Neural cell (in vitro differentiated cells): ENCODE results near the gene LLGL2. TPM values are rescaled to one million over a fixed set of nuclear protein-coding genes. Genes with fewer than 3 reads are reported as not detected.

ENCODE experiments used
- H2AFZ ChIP-seq: fragments of 200-600, 300-800 bp; sonication (generic), shearing (Covaris generic); 2 replicates; pipeline ENCODE4 v1.6.0; 2014; ENCODE audit warnings: low read depth, mild to moderate bottlenecking, antibody characterized with exemption, low read length, moderate library complexity
- H3F3A ChIP-seq: fragments of 200-600 bp; shearing (Covaris generic); 2 replicates; pipeline ENCODE4 v1.6.1; 2016; ENCODE audit warnings: mild to moderate bottlenecking, moderate library complexity, mixed read lengths, antibody characterized with exemption, low read length; ENCODE audit not compliant: insufficient read depth, poor library complexity, severe bottlenecking
- H3K27ac ChIP-seq: fragments of 200-600, 300-800 bp; sonication (generic), shearing (Covaris generic); 2 replicates; pipeline ENCODE4 v1.5.1; 2014; ENCODE audit warnings: mild to moderate bottlenecking, low read length, moderate library complexity
- H3K27me3 ChIP-seq: fragments of 300-800, 200-600 bp; sonication (generic), shearing (Covaris generic); 2 replicates; pipeline ENCODE4 v1.6.0; 2014; ENCODE audit warnings: mild to moderate bottlenecking, low read depth, low read length, moderate library complexity; ENCODE audit not compliant: insufficient read depth
- H3K36me3 ChIP-seq: fragments of 300-800, 200-600 bp; sonication (generic), shearing (Covaris generic); 2 replicates; pipeline ENCODE4 v1.5.1; 2014; ENCODE audit warnings: mild to moderate bottlenecking, antibody characterized with exemption, low read length, moderate library complexity; ENCODE audit not compliant: insufficient read depth
- H3K4me2 ChIP-seq: fragments of 300-800, 200-600 bp; sonication (generic), shearing (Covaris generic); 2 replicates; pipeline ENCODE4 v1.6.0; 2014; ENCODE audit warnings: mild to moderate bottlenecking, low read length
- H3K4me3 ChIP-seq: fragments of 300-800, 200-600 bp; sonication (generic), shearing (Covaris generic); 2 replicates; pipeline ENCODE4 v1.5.1; 2014; ENCODE audit warnings: mild to moderate bottlenecking, low read length, moderate library complexity
- H3K79me2 ChIP-seq: fragments of 200-600 bp; shearing (Covaris generic); replicated peaks from 2 replicates; pipeline ENCODE4 v1.6.0; 2014; ENCODE audit warnings: mild to moderate bottlenecking, low read length, moderate library complexity; ENCODE audit not compliant: insufficient read depth
- H3K9ac ChIP-seq: fragments of 300-800, 200-600 bp; sonication (generic), shearing (Covaris generic); 2 replicates; pipeline ENCODE4 v1.6.1; 2016; ENCODE audit warnings: mild to moderate bottlenecking, low read length, mixed read lengths
- H3K9me2 ChIP-seq: fragments of 200-600 bp; shearing (Covaris generic); 2 replicates; pipeline ENCODE4 v1.6.1; 2016; ENCODE audit warnings: mild to moderate bottlenecking, low read length, mixed read lengths; ENCODE audit not compliant: insufficient read depth
- H3K9me3 ChIP-seq: fragments of 200-600, 300-800 bp; sonication (generic), shearing (Covaris generic); 2 replicates; pipeline ENCODE4 v1.6.1; 2016; ENCODE audit warnings: mild to moderate bottlenecking, mixed run types, low read length, moderate library complexity, mixed read lengths
- H4K20me1 ChIP-seq: fragments of 200-600 bp; shearing (Covaris generic); 2 replicates; pipeline ENCODE4 v1.6.1; 2016; ENCODE audit warnings: mild to moderate bottlenecking, mixed run types; ENCODE audit not compliant: insufficient read depth
- EP300 ChIP-seq: fragments of 450-650 bp; conservative IDR thresholded peaks from 2 replicates; pipeline ENCODE4 v1.6.1; 2014; ENCODE audit warnings: antibody characterized with exemption, mild to moderate bottlenecking, moderate library complexity; ENCODE audit not compliant: poor library complexity, severe bottlenecking
- EZH2 ChIP-seq: fragments of 200-600, 300-800 bp; shearing (Covaris generic), sonication (generic); IDR thresholded peaks from 2 replicates; pipeline ENCODE4 v1.6.1; 2014; ENCODE audit warnings: antibody characterized with exemption, low read length, borderline replicate concordance, mild to moderate bottlenecking; ENCODE audit not compliant: insufficient read depth, poor library complexity, severe bottlenecking
- MXI1 ChIP-seq: fragments of 450-650 bp; conservative IDR thresholded peaks from 2 replicates; pipeline ENCODE4 v1.6.1; 2014; ENCODE audit warnings: antibody characterized with exemption, mild to moderate bottlenecking; ENCODE audit not compliant: poor library complexity, severe bottlenecking
- POLR2AphosphoS5 ChIP-seq: IDR thresholded peaks from 2 replicates; pipeline ENCODE4 v1.6.1; 2012
- RAD21 ChIP-seq: fragments of 450-650 bp; conservative IDR thresholded peaks from 2 replicates; pipeline ENCODE4 v1.6.1; 2014; ENCODE audit warnings: antibody characterized with exemption, mild to moderate bottlenecking, moderate library complexity
- SMC3 ChIP-seq: fragments of 450-650 bp; conservative IDR thresholded peaks from 2 replicates; pipeline ENCODE4 v1.6.1; 2014; ENCODE audit warnings: antibody characterized with exemption, mild to moderate bottlenecking, moderate library complexity; ENCODE audit not compliant: poor library complexity
- TAF1 ChIP-seq: IDR thresholded peaks from 2 replicates; pipeline ENCODE4 v1.6.1; 2012; ENCODE audit warnings: low read depth
- polyA plus RNA-seq: library from polyadenylated mRNA; depleted of rRNA; stranded (reverse); fragments of >200 nt; gene quantifications from 2 replicates; pipeline ENCODE4 v1.2.3, GENCODE V29; 2014
- TF ChIP-seq, protein P1 (sequence below): fragments of 450-650 bp; IDR thresholded peaks from 2 replicates; pipeline ENCODE4 v1.5.1; 2014; ENCODE audit warnings: antibody characterized with exemption, mild to moderate bottlenecking, moderate library complexity; ENCODE audit not compliant: poor library complexity, severe bottlenecking
- TF ChIP-seq, protein P2 (sequence below): IDR thresholded peaks from 2 replicates; pipeline ENCODE4 v1.6.1; 2012; ENCODE audit warnings: borderline replicate concordance

The LLGL2 gene
- polyA plus RNA-seq, 1 donor from 2014 or later: 0.95 TPM

DNA sequence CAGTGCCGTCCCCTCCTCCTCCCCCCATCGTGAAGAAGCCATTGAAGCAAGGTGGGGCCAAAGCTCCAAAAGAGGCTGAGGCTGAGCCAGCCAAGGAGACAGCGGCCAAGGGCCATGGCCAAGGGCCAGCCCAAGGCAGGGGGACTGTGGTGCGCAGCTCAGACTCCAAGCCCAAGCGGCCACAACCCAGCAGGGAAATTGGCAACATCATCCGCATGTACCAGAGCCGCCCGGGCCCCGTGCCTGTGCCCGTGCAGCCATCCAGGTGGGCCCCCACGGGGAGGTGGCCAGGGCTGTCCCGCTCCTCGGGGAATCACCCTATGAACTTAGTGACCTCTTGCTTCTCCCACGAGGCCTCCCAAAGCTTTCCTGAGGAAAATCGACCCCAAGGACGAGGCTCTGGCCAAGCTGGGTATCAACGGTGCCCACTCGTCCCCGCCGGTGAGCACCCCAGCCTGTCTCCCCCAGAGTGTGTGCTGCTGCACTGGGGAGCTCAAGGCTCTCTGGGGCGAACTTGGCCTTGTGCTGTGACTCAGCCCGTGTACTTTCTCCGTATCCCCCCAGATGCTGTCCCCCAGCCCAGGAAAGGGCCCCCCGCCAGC, 91.1 kb downstream of the LLGL2 start:
- Histone ChIP-seq H3K36me3 (no peaks in the 10 kb centered on the region), H3K9me2 (no peaks in the 10 kb centered on the region), H3F3A (no peaks in the 10 kb centered on the region), H3K4me2 (no peak overlapping the region), H4K20me1 (no peaks in the 10 kb centered on the region), H3K9ac (no peak overlapping the region), H3K4me3 (no peak overlapping the region), H2AFZ (no peak overlapping the region), H3K27ac (no peak overlapping the region), H3K27me3 (no peaks in the 10 kb centered on the region), H3K79me2 (no peaks in the 10 kb centered on the region), H3K9me3 (no peaks in the 10 kb centered on the region)
- TF ChIP-seq RAD21: no peak
- TF ChIP-seq, protein P1, sequence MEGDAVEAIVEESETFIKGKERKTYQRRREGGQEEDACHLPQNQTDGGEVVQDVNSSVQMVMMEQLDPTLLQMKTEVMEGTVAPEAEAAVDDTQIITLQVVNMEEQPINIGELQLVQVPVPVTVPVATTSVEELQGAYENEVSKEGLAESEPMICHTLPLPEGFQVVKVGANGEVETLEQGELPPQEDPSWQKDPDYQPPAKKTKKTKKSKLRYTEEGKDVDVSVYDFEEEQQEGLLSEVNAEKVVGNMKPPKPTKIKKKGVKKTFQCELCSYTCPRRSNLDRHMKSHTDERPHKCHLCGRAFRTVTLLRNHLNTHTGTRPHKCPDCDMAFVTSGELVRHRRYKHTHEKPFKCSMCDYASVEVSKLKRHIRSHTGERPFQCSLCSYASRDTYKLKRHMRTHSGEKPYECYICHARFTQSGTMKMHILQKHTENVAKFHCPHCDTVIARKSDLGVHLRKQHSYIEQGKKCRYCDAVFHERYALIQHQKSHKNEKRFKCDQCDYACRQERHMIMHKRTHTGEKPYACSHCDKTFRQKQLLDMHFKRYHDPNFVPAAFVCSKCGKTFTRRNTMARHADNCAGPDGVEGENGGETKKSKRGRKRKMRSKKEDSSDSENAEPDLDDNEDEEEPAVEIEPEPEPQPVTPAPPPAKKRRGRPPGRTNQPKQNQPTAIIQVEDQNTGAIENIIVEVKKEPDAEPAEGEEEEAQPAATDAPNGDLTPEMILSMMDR: no peak
- TF ChIP-seq SMC3: no peak
- TF ChIP-seq POLR2AphosphoS5: no peak
- TF ChIP-seq TAF1: no peak
- TF ChIP-seq, protein P2, sequence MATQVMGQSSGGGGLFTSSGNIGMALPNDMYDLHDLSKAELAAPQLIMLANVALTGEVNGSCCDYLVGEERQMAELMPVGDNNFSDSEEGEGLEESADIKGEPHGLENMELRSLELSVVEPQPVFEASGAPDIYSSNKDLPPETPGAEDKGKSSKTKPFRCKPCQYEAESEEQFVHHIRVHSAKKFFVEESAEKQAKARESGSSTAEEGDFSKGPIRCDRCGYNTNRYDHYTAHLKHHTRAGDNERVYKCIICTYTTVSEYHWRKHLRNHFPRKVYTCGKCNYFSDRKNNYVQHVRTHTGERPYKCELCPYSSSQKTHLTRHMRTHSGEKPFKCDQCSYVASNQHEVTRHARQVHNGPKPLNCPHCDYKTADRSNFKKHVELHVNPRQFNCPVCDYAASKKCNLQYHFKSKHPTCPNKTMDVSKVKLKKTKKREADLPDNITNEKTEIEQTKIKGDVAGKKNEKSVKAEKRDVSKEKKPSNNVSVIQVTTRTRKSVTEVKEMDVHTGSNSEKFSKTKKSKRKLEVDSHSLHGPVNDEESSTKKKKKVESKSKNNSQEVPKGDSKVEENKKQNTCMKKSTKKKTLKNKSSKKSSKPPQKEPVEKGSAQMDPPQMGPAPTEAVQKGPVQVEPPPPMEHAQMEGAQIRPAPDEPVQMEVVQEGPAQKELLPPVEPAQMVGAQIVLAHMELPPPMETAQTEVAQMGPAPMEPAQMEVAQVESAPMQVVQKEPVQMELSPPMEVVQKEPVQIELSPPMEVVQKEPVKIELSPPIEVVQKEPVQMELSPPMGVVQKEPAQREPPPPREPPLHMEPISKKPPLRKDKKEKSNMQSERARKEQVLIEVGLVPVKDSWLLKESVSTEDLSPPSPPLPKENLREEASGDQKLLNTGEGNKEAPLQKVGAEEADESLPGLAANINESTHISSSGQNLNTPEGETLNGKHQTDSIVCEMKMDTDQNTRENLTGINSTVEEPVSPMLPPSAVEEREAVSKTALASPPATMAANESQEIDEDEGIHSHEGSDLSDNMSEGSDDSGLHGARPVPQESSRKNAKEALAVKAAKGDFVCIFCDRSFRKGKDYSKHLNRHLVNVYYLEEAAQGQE: no peak
- no peak for TF ChIP-seq MXI1
- TF ChIP-seq EP300: no peak
- no peak for TF ChIP-seq EZH2

DNA sequence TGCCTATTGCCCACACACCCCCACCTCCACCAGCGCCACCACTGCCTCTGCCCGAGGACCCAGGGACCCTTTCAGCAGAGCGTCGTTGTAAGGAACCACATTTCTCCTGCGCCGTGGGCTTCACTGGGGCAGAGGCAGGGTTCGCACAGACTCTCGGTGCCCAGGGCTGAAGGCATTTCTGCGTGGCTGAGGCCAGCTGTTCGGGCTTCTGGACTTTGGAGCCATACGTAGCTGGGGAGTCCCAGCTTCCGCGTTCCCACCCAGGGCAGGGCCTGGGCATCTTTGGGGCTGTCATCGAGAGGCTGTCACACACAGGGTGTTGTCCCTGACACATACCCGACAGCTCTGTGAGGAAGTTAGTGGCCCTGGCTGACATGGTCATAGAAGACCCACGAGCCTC, 91.7 kb downstream of the LLGL2 start:
- no peaks in the 10 kb centered on the region for H3K36me3 ChIP-seq
- no peaks in the 10 kb centered on the region for H4K20me1 ChIP-seq
- no peak overlapping the region for H3K4me3 ChIP-seq
- no peaks in the 10 kb centered on the region for H3K27me3 ChIP-seq
- H3K9me2 ChIP-seq: no peaks in the 10 kb centered on the region
- no peaks in the 10 kb centered on the region for H3K9me3 ChIP-seq
- no peaks in the 10 kb centered on the region for H3F3A ChIP-seq
- no peak for TF ChIP-seq POLR2AphosphoS5
- TF ChIP-seq TAF1: no peak
- TF ChIP-seq, protein P2: no peak
- TF ChIP-seq MXI1: no peak
- TF ChIP-seq, protein P1: no peak
- no peak for TF ChIP-seq SMC3
- no peak for TF ChIP-seq EP300
- TF ChIP-seq RAD21: no peak
- no peak for TF ChIP-seq EZH2
- no peak overlapping the region for H2AFZ ChIP-seq
- no peak overlapping the region for H3K9ac ChIP-seq
- H3K27ac ChIP-seq: no peak overlapping the region
- no peak overlapping the region for H3K4me2 ChIP-seq
- H3K79me2 ChIP-seq: no peaks in the 10 kb centered on the region
